AG04450 (cell line): ENCODE measurements around the gene HIKESHI. TPM values are rescaled to one million over a fixed set of nuclear protein-coding genes. Genes with fewer than 3 reads are reported as not detected.
"Not testable (repeated sequence)": the region's sequence is repeated elsewhere in the genome, so short reads cannot be mapped to it uniquely, and the experiment has no call there.

Experiments used
- CTCF ChIA-PET: fragments of 300-600, 350-600 bp; formaldehyde crosslinking; extraction: SDS; loops from one replicate; lab custom pipeline; 2022; ENCODE audit warnings: antibody characterized with exemption, inconsistent platforms; lab: Charles Lee
- POLR2A ChIA-PET: fragments of 350-600 bp; formaldehyde crosslinking; extraction: SDS; loops from one replicate; lab custom pipeline; 2021; ENCODE audit warnings: antibody characterized with exemption, inconsistent platforms; lab: Yijun Ruan, JAX
- DNase-seq: peaks from one replicate; pipeline ENCODE4 v3.0.0-alpha.2; 2011; ENCODE audit warnings: low read depth, low spot score
- H3K27ac ChIP-seq: one replicate; pipeline ENCODE4 v1.5.1; 2012; ENCODE audit warnings: low read depth, low read length, control low read depth
- H3K27me3 ChIP-seq: one replicate; pipeline ENCODE4 v1.6.0; 2012; ENCODE audit warnings: low read length; ENCODE audit not compliant: control insufficient read depth, insufficient read depth
- H3K4me3 ChIP-seq: 2 replicates; pipeline ENCODE4 v1.5.1; 2011; ENCODE audit warnings: mild to moderate bottlenecking, low read depth, low read length, control low read depth
- H3K9me3 ChIP-seq: 2 replicates; pipeline ENCODE4 v1.5.1; 2012; ENCODE audit warnings: low read length; ENCODE audit not compliant: control insufficient read depth, insufficient read depth
- CTCF ChIP-seq: IDR thresholded peaks from 2 replicates; pipeline ENCODE4 v1.5.1; 2011; ENCODE audit warnings: low read depth, low read length, control low read depth, inconsistent platforms
- polyA plus RNA-seq: library from polyadenylated mRNA; depleted of rRNA; stranded (reverse); fragments of >200 nt; gene quantifications from 2 replicates; pipeline ENCODE4 v1.2.3, GENCODE V29; 2011

Gene HIKESHI
- polyA plus RNA-seq, 1 experiment, result 129 TPM

- Histone ChIP-seq H3K27me3 (no peaks in the 10 kb centered on the region), H3K4me3 (no peak overlapping the region), H3K9me3 (no peaks in the 10 kb centered on the region), H3K27ac (no peak overlapping the region)
- CTCF ChIA-PET, result interaction anchor here (0.7 to 1.2 kb wide), 2 partner anchors 14 to 469 kb away, joined by 3 to 5 read pairs; no protein-coding TSS in a partner anchor
- TF ChIP-seq CTCF, result no peak
- DNase-seq, result no peak
- POLR2A ChIA-PET, result interaction anchor here (0.7 kb wide), 1 partner anchor 572 kb away, joined by 3 read pairs; no protein-coding TSS in a partner anchor
Observed at GRCh38 chr11:86346513-86346912, 44.5 kb downstream of the HIKESHI start.

DNA sequence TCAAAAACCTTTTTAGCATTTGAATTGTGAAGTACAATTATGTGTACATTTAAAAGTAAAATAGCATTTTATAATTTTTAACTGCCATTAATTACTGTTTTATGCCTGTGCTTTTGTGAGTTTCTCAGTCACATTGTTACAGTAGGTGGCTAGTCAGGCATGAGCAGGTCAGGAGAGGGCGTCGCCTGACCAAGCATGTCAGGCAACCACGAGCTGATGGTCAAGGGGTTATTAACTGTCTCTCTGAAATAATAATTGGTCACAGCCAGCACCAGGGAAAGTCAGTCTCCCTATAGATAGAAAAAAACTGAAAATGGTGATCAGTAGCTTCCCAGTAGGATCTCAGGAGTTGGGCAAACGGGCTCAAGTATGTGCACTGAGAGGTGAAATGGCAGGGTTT is 53.2 kb downstream of the HIKESHI start:
- TF ChIP-seq CTCF, result no peak
- no peak overlapping the region for H3K4me3 ChIP-seq
- DNase-seq, result no peak
- ChIA-PET POLR2A (no interaction called here), CTCF (no interaction called here)
- H3K27me3 ChIP-seq, result no peaks in the 10 kb centered on the region
- no peak overlapping the region for H3K27ac ChIP-seq
- H3K9me3 ChIP-seq, result no peaks in the 10 kb centered on the region

DNA sequence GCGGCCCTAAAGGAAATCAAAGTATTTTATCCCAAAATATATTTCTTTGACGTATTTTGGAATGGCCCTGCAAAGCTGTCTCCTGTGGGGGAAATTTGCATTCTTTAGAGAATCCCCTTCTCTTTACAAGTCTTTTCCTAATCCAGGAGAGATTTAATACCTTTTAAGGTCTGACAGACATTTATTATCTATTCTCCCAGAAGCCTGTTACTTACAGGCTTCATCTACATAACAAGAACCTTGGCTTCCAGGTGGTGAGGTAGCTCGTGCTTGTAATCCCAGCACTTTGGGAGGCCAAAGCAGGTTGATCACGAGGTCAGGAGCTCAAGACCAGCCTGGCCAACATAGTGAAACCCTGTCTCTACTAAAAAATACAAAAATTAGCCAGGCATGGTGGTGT is 55.4 kb downstream of the HIKESHI start:
- H3K27ac ChIP-seq, H3K9me3 ChIP-seq, H3K4me3 ChIP-seq, DNase-seq, H3K27me3 ChIP-seq, POLR2A ChIA-PET: not testable (repeated sequence)
- CTCF ChIA-PET, result interaction anchor here (0.7 to 1.6 kb wide), 2 partner anchors 62 to 96 kb away, joined by 3 to 4 read pairs; no protein-coding TSS in a partner anchor

DNA sequence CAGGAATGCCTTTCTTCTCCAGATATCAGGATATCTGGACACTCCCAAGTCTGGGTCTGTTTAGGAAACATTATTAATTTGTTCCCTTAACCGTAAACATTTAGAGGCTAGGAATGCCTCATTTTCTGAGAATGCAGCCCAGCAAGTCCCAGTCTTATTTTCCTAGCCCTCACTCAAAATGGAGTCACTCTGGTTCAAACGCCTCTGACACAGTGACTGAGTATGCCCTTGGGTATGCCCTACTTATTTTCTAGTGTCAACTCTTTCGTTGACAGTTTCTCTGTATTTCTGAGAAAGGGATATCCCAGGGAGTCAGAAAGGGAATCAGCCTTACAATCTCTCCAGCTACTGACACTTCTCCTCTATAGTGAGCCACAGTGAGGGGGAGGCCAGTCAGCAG is 56.7 kb downstream of the HIKESHI start:
- Histone ChIP-seq H3K4me3 (no peak overlapping the region), H3K27ac (no peak overlapping the region), H3K9me3 (no peaks in the 10 kb centered on the region), H3K27me3 (no peaks in the 10 kb centered on the region)
- no peak for DNase-seq
- POLR2A ChIA-PET, result no interaction called here
- CTCF ChIA-PET, result interaction anchor here (1.5 kb wide), 1 partner anchor 60 kb away, joined by 4 read pairs; no protein-coding TSS in a partner anchor
- TF ChIP-seq CTCF, result no peak

GRCh38 chr11:86360775-86361395 is 58.8 kb downstream of the HIKESHI start:
- peak; percentile 24 for DNase-seq
- no peaks in the 10 kb centered on the region for H3K9me3 ChIP-seq
- no peaks in the 10 kb centered on the region for H3K27me3 ChIP-seq
- H3K4me3 ChIP-seq, result no peak overlapping the region
- peak; percentile 62 for TF ChIP-seq CTCF
- ChIA-PET POLR2A (no interaction called here), CTCF (interaction anchor here (0.6 to 3.4 kb wide), 49 partner anchors 8 to 766 kb away, joined by 3 to 27 read pairs (median 4); partner anchors contain the start of gene CCDC83)
- no peak overlapping the region for H3K27ac ChIP-seq
